SK-N-MC (cell line): ENCODE data around the gene FBXL7.

Experiments
- EZH2 ChIP-seq: fragments of 200-600 bp; sonication (generic); IDR thresholded peaks from one replicate; pipeline ENCODE4 v1.6.1; 2017; ENCODE audit warnings: antibody characterized with exemption
- POLR2AphosphoS5 ChIP-seq: IDR thresholded peaks from 2 replicates; pipeline ENCODE4 v1.6.1; 2012; ENCODE audit warnings: mild to moderate bottlenecking, low read depth, low read length, borderline replicate concordance

- no peak for TF ChIP-seq POLR2AphosphoS5
- TF ChIP-seq EZH2, result no peak
Observed at GRCh38 chr5:15937708-15938107, 437.7 kb downstream of the FBXL7 start.
